DOHH2 (cell line): Measurements from ENCODE around the gene CGNL1.

ENCODE experiments used
- EZH2phosphoT487 ChIP-seq: fragments of 200-600 bp; sonication (generic); IDR thresholded peaks from 2 replicates; pipeline ENCODE4 v1.6.1; 2017; ENCODE audit warnings: borderline replicate concordance, mild to moderate bottlenecking, antibody characterized with exemption, low read length, moderate library complexity, mixed read lengths
- TF ChIP-seq, protein P1 (sequence below): fragments of 200-600 bp; sonication (generic); IDR thresholded peaks from one replicate; pipeline ENCODE4 v1.5.1; 2014; ENCODE audit warnings: antibody characterized with exemption, mild to moderate bottlenecking, low read depth, low read length; ENCODE audit not compliant: poor library complexity, severe bottlenecking

DNA sequence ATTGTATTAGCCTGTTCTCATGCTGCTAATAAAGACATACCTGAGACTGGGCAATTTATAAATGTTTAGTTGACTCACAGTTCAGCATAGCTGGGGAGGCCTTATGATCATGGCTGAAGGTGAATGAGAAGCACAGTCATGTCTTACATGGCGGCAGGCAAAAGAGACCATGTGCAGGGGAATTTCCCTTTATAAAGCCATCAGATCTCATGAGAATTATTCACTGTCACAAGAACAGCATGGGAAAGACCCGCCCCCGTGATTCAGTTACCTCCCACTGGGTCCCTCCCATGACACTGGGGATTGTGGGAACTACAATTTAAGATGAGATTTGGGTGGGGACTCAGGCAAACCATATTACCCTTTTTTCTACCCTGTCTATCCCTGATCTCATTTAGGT lies 163.9 kb downstream of the CGNL1 start:
- TF ChIP-seq, protein P1, sequence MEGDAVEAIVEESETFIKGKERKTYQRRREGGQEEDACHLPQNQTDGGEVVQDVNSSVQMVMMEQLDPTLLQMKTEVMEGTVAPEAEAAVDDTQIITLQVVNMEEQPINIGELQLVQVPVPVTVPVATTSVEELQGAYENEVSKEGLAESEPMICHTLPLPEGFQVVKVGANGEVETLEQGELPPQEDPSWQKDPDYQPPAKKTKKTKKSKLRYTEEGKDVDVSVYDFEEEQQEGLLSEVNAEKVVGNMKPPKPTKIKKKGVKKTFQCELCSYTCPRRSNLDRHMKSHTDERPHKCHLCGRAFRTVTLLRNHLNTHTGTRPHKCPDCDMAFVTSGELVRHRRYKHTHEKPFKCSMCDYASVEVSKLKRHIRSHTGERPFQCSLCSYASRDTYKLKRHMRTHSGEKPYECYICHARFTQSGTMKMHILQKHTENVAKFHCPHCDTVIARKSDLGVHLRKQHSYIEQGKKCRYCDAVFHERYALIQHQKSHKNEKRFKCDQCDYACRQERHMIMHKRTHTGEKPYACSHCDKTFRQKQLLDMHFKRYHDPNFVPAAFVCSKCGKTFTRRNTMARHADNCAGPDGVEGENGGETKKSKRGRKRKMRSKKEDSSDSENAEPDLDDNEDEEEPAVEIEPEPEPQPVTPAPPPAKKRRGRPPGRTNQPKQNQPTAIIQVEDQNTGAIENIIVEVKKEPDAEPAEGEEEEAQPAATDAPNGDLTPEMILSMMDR: no peak
- TF ChIP-seq EZH2phosphoT487: no peak
